Prostate gland (tissue), 2 donors: ENCODE data around the gene OCLN. TPM values are rescaled to one million over a fixed set of nuclear protein-coding genes. Genes with fewer than 3 reads are reported as not detected.
"Not testable (repeated sequence)": the region's sequence is repeated elsewhere in the genome, so short reads cannot be mapped to it uniquely, and the experiment has no call there.

Experiments
- DNase-seq: peaks from one replicate; pipeline ENCODE4 v3.0.0-alpha.2; 2019; ENCODE audit warnings: low spot score
- H3K27ac ChIP-seq, 2 donors: fragments of 200-600 bp; sonication (generic); 2 replicates each; pipeline ENCODE4 v1.5.1; 2017 to 2019
- H3K27me3 ChIP-seq: fragments of 200-600 bp; sonication (generic); replicated peaks from 2 replicates; pipeline ENCODE4 v1.5.1; 2019; ENCODE audit not compliant: insufficient read depth
- H3K36me3 ChIP-seq, 2 donors: fragments of 200-600 bp; sonication (generic); 1 replicate in 1 of 2; 2 replicates in 1 of 2; pipeline versions ENCODE4 v1.5.1 to v1.8.1; 2017 to 2019
- H3K4me1 ChIP-seq: fragments of 200-600 bp; sonication (generic); replicated peaks from 2 replicates; pipeline ENCODE4 v1.5.1; 2019
- H3K4me3 ChIP-seq, 2 donors: fragments of 200-600 bp; sonication (generic); 2 replicates each; pipeline ENCODE4 v1.5.1; 2017 to 2019
- H3K9me3 ChIP-seq: fragments of 200-600 bp; sonication (generic); 2 replicates; pipeline ENCODE4 v1.5.1; 2017
- POLR2A ChIP-seq: fragments of 450-650 bp; IDR thresholded peaks from one replicate; pipeline ENCODE4 v1.6.1; 2016; ENCODE audit warnings: antibody characterized with exemption, mild to moderate bottlenecking
- POLR2AphosphoS5 ChIP-seq: sonication (generic); formaldehyde crosslinking; IDR thresholded peaks from one replicate; pipeline ENCODE4 v1.6.1; 2017; ENCODE audit warnings: antibody characterized with exemption
- WGBS: methylation state at CpG from one replicate; pipeline ENCODE4 v1.1.5; 2018; 5-methylcytosine and 5-hydroxymethylcytosine counted together
- intact Hi-C: fragments of 100-400 bp; cut with DNase I; formaldehyde crosslinking; loops from one replicate; pipeline ENCODE4 v1.14.2; 2022
- total RNA-seq, 2 donors: library from RNA; depleted of rRNA; stranded (reverse); fragments of >200 nt; gene quantifications; one replicate each; pipeline ENCODE4 v1.1.0, GENCODE V29; 2016
- TF ChIP-seq, protein P1 (sequence below), 4 experiments: fragments of 200-600 bp in 2 of 4; fragments of 450-650 bp in 2 of 4; sonication (generic) in 2 of 4; IDR thresholded peaks; 1 replicate in 3 of 4; 2 replicates in 1 of 4; pipeline ENCODE4 v1.5.1; 2016 to 2019; ENCODE audit warnings: antibody characterized with exemption in 4 of 4, mild to moderate bottlenecking in 2 of 4, moderate library complexity in 2 of 4

Gene OCLN
- total RNA-seq, 2 donors from 2014 or later = 20.2 to 26.8 TPM

DNA sequence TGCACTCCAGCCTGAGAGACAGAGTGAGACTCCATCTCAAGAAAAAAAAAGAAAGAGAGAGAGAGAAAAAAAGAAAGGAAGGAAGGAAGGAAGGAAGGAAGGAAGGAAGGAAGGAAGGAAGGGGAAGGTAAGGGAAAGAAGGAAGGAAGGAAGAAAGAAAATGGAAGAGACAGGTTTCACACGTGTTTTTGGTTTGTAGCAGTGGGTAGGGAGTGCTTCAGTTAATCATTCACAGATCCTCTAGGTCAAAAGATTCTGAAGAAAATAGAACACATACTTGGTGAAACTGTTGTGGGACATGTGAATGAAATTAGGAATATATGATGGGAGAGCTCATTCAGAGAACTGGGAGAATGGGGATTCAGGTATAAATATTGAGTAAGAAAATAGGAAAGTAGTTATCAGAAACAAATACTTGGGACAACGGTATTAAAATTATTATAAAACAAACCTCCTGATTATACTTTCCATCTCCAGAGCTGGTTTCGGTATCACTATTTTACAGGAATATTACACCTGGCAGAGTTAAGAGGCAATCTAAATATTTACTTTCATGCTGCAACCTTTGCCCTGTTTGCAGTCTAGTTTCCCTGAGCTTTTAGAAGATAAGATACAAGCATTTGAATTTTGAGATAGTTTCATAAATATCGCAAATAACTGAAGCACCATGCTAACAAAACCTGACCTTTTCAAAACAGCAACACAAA, 40.5 kb upstream of the OCLN start:
- WGBS = 53% methylated on average over 4 of the region's 4 CpGs
- H3K4me1 ChIP-seq = no peaks in the 10 kb centered on the region
- DNase-seq = no peak
- H3K36me3 ChIP-seq = no peaks in the 10 kb centered on the region
- intact Hi-C loops = no loop called here
- H3K27ac ChIP-seq = no peak overlapping the region
- H3K9me3 ChIP-seq = no peaks in the 10 kb centered on the region
- H3K27me3 ChIP-seq = no peaks in the 10 kb centered on the region
- TF ChIP-seq POLR2A (no peak), POLR2AphosphoS5 (no peak)
- TF ChIP-seq, protein P1, sequence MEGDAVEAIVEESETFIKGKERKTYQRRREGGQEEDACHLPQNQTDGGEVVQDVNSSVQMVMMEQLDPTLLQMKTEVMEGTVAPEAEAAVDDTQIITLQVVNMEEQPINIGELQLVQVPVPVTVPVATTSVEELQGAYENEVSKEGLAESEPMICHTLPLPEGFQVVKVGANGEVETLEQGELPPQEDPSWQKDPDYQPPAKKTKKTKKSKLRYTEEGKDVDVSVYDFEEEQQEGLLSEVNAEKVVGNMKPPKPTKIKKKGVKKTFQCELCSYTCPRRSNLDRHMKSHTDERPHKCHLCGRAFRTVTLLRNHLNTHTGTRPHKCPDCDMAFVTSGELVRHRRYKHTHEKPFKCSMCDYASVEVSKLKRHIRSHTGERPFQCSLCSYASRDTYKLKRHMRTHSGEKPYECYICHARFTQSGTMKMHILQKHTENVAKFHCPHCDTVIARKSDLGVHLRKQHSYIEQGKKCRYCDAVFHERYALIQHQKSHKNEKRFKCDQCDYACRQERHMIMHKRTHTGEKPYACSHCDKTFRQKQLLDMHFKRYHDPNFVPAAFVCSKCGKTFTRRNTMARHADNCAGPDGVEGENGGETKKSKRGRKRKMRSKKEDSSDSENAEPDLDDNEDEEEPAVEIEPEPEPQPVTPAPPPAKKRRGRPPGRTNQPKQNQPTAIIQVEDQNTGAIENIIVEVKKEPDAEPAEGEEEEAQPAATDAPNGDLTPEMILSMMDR (IDR thresholded peaks at IDR 0.05) = no peak
- no peak overlapping the region for H3K4me3 ChIP-seq

DNA sequence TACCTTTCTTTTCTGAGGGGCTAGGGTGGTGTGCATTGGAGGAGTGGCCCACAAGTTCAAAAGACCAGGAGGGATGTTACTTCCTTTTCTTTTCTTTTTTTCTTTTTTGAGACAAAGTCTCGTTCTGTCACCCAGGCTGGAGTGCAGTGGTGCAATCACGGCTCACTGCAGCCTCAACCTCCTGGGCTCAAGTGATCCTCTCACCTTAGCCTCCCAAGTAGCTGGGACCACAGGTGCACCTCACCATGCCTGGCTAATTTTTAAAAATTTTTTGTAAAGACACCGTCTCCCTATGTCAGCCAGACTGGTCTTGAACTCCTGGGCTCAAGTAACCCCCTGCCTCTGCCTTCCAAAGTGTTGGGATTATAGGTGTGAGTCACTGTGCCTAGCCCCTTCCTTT, 39.1 kb upstream of the OCLN start:
- 93% methylated on average over 3 of the region's 3 CpGs for WGBS

DNA sequence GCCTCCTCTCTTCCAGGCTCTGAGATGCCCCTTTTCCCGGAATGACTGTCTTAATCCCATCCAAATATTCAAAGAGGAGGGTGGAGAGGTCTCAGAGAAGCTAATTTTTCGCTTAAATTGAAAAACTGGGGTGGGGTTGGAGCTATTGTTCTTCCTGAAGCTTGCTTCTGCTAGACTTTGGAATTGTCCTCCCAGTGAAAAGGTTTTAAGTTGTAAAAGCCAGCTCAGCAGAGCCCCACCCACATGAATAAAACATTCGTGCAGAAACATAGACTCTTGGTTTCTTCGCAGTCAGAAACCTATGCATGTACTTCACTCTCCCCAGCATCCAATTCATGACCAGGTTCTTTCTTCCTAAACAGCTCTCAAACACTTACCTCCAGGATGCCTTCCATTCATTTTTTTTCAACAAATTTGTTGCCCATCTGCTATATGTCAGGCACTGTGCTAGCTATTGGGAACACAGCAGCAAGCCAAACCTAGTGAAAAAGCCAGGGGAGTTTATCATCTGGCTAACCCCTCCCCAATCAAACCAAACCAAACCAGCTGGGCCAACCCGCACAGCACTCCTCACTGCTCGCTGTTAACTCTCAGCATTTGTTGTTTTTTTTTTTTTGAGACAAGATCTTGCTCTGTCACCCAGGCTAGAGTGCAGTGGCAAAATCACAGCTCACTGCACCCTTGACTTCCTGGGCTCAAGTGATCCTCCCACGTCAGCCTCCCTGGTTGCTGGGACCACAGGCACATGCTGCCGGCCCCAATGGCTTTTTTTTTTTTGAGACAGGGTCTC, 37.9 kb upstream of the OCLN start:
- TF ChIP-seq, protein P1 (IDR thresholded peaks at IDR 0.05) = no peak
- no peak for TF ChIP-seq POLR2A
- TF ChIP-seq POLR2AphosphoS5 = no peak
- DNase-seq = no peak
- Histone ChIP-seq H3K4me3 (no peak overlapping the region), H3K27ac (no peak overlapping the region), H3K36me3 (no peaks in the 10 kb centered on the region), H3K4me1 (no peaks in the 10 kb centered on the region), H3K27me3 (no peaks in the 10 kb centered on the region), H3K9me3 (no peaks in the 10 kb centered on the region)
- WGBS = 65% methylated on average over 8 of the region's 8 CpGs
- intact Hi-C loops = no loop called here

More for the DNA sequence above, 39.1 kb upstream of the OCLN start:
- intact Hi-C loops, H3K36me3 ChIP-seq, H3K27ac ChIP-seq, H3K4me3 ChIP-seq, H3K27me3 ChIP-seq, H3K4me1 ChIP-seq, DNase-seq, H3K9me3 ChIP-seq: not testable (repeated sequence)

DNA sequence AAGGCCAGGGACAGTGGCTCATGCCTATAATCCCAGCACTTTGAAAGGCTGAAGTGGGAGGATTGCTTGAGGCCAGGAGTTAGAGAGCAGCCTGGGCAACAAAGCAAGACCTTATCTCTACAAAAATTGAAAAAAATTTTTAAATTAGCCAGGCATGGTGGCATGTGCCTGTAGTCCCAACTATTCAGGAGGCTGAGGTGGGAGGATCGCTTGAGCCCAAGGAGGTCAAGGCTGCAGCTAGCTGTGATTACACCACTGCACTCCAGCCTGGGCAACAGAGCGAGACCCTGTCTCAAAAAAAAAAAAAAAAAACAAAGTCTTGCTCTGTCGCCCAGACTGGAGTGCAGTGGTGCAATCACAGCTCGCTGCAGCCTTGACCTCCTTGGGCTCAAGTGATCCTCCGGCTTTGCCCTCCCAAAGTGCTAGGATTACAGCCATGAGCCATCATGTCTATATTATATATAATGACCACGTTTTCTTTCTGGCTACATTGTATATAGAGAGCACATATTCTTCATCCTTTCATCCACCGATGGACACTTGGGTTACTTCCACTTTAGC, 37.1 kb upstream of the OCLN start:
- not testable (repeated sequence) for H3K27ac ChIP-seq, DNase-seq
- WGBS = 92% methylated on average over 7 of the region's 7 CpGs

DNA sequence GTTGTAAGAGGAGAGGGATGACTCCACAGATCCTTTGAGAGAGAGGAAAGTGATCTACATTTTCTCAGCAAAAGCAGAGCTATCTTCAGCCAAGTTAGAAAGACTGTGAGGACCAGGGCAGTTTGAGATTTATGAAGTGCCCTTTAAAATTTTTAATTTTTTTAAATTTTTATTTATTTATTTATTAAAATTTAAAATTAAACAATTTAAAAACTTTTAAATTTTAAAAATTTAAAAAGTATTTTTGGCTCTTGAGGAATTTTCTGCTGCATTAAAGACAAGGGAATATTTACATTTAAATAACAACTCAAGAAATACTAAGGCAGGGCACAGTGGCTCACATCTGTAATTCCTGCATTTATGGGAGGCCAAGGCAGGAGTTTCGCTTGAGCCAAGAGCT, 30.4 kb upstream of the OCLN start:
- no peaks in the 10 kb centered on the region for H3K4me1 ChIP-seq
- WGBS = 93% methylated on average over 1 of the region's 1 CpG
- intact Hi-C loops = no loop called here

More for the DNA sequence above, 37.1 kb upstream of the OCLN start:
- H3K27me3 ChIP-seq, intact Hi-C loops, H3K4me1 ChIP-seq, H3K4me3 ChIP-seq, H3K9me3 ChIP-seq, H3K36me3 ChIP-seq: not testable (repeated sequence)

DNA sequence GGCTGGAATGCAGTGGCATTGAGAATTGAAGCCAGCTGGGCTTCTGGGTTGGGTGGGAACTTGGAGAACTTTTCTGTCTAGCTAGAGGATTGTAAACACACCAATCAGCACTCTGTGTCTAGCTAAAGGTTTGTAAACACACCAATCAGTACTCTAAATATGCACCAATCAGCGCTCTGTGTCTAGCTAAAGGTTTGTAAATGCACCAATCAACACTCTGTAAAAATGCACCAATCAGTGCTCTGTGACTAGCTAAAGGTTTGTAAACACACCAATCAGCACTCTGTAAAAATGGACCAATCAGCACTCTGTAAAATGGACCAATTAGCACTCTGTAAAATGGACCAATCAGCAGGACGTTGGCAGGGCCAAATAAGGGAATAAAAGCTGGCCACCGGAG, 26.2 kb upstream of the OCLN start:
- H3K9me3 ChIP-seq, H3K4me3 ChIP-seq, H3K27me3 ChIP-seq, DNase-seq, H3K36me3 ChIP-seq, H3K4me1 ChIP-seq, H3K27ac ChIP-seq, intact Hi-C loops: not testable (repeated sequence)
- WGBS = 91% methylated on average over 3 of the region's 3 CpGs

More for the DNA sequence above, 30.4 kb upstream of the OCLN start:
- Histone ChIP-seq H3K9me3 (no peaks in the 10 kb centered on the region), H3K36me3 (no peaks in the 10 kb centered on the region), H3K4me3 (no peak overlapping the region), H3K27ac (no peak overlapping the region), H3K27me3 (no peaks in the 10 kb centered on the region)
- DNase-seq = no peak
- TF ChIP-seq, protein P1 (IDR thresholded peaks at IDR 0.05) = no peak
- TF ChIP-seq POLR2A (no peak), POLR2AphosphoS5 (no peak)
